T-helper 2 cell treated with Interferon-gamma antibody and Interleukin-4, amounts not matched to agents 5 μg/mL and 100 μg/mL, for 36 hours (primary cell): ENCODE measurements around the gene TGFBR3.

Experiments
- DNase-seq: peaks from one replicate; pipeline ENCODE4 v3.0.0; 2021; ENCODE audit warnings: low spot score
- H3K27ac Mint-ChIP-seq: one replicate; pipeline ENCODE4 v1.8.0; 2021; ENCODE audit warnings: mild to moderate bottlenecking, mixed read lengths
- H3K27me3 Mint-ChIP-seq: one replicate; pipeline ENCODE4 v1.8.0; 2021; ENCODE audit warnings: low read depth, mixed read lengths
- H3K36me3 Mint-ChIP-seq: one replicate; pipeline ENCODE4 v1.8.0; 2021; ENCODE audit warnings: low read depth, mixed read lengths
- H3K4me1 Mint-ChIP-seq: one replicate; pipeline ENCODE4 v1.8.0; 2021; ENCODE audit warnings: low read depth, mixed read lengths
- H3K4me3 Mint-ChIP-seq: one replicate; pipeline ENCODE4 v1.8.0; 2022; ENCODE audit warnings: mild to moderate bottlenecking, moderate library complexity, mixed read lengths
- H3K9me3 Mint-ChIP-seq: one replicate; pipeline ENCODE4 v1.8.0; 2021; ENCODE audit warnings: mixed read lengths

The TGFBR3 gene

DNA sequence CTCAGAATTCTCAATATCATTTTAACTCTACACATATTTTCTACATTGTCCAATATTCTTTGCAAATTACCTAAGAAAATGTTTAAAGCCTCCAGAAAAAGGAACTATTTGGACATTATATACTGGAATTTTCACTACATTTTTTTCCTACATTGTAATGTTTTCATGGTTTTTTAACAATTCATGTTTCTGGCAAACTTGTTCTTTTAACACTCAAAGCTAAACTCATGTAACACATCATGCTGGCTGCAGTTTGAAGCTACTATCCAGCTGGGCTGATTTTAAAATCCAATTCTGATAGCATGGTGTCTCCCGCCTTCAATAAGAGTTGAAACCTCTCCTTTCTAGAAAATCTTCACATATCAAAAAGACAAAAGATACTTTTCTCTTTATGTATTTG lies 52.0 kb downstream of the TGFBR3 start:
- H3K36me3 Mint-ChIP-seq = no peaks in the 10 kb centered on the region
- no peak overlapping the region for H3K4me3 Mint-ChIP-seq
- H3K27ac Mint-ChIP-seq = no peak overlapping the region
- no peak for DNase-seq
- peaks cover 4% of the 10 kb centered on the region for H3K27me3 Mint-ChIP-seq
- H3K4me1 Mint-ChIP-seq = peaks cover 3% of the 10 kb centered on the region
- H3K9me3 Mint-ChIP-seq = no peaks in the 10 kb centered on the region

DNA sequence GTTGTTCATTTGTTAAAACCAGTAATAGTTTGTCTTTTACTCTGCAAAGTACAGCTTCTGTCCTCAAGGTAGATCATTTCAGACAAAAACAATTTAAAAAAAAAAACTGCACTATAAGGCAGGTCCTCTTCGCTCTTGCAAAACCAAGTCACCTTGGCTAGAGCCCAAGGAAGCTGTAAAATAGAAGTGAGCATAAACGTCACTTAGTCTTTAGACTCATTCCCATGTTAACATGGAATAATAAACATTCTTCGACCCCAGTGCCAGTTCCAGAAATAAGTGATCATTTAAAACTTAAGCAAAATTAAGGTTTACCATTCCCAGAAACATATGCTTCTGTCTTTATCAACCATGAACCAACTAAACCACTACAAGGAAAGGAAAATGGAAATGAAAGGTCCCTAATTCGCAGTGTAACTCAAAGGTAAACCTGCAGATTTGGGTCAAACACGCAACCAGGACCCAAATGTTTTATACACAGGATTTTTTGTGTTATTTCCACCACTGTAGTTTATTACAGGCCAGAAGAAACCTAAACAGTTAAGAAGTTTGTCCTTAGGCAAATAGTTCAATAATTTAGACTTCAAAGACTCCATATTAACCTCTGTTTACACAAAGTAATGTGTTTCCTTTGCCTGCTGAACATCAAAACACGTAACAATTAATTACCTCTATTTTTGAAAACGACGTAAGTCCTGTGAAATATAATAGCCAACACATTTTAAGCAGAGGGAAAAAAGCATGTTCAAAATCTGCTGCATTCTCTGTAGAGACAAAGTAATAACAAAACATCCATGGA lies 54.6 kb downstream of the TGFBR3 start:
- no peak for DNase-seq
- H3K27ac Mint-ChIP-seq = no peak overlapping the region
- H3K27me3 Mint-ChIP-seq = no peaks in the 10 kb centered on the region
- H3K9me3 Mint-ChIP-seq = no peaks in the 10 kb centered on the region
- no peaks in the 10 kb centered on the region for H3K36me3 Mint-ChIP-seq
- peaks cover 10% of the 10 kb centered on the region for H3K4me1 Mint-ChIP-seq
- H3K4me3 Mint-ChIP-seq = no peak overlapping the region

DNA sequence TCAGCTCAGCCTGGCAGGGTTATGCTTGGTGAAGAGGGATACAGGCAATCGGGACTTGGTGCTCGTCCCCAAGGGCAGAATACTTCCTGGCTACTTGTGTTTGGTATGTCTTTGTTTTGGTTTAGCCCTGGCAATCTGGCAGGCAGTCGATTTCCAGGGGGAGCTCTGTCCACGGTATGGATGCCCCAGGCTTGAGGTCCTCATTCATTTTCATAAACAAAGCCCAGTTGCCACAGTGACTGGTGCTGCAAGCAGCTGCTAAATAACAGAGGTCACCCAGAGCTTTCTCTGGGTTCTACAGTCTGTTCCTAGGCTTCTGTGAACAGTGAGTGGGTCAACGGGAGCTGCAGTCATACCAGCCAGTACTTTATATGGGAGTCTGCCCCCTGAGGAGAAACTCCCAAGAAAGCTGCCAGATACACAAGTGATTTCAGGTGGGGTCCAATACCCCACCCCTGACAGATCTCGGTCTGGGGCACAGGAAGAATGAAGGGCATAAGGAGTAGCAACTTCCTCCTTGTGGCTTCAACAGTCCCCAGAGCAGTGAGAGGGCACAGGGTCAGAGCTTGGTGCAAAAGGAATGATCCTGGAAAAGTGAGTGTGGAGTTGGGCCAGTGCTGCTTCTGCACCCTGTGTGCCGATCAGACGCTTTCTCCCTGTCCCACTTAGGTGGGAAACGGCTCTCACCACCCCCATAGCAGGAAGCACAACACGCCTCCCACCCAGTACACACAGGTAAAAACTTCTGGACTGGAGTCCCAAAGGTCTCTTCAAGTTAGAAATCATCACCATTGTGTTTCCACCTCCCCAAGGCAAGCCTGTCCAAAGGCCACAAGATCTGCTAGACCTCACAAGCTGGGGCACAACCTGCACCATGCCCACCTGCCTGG lies 55.5 kb downstream of the TGFBR3 start:
- peaks cover 10% of the 10 kb centered on the region for H3K4me1 Mint-ChIP-seq
- no peak for DNase-seq
- H3K9me3 Mint-ChIP-seq = no peaks in the 10 kb centered on the region
- H3K27ac Mint-ChIP-seq = no peak overlapping the region
- no peaks in the 10 kb centered on the region for H3K27me3 Mint-ChIP-seq
- H3K4me3 Mint-ChIP-seq = no peak overlapping the region
- H3K36me3 Mint-ChIP-seq = no peaks in the 10 kb centered on the region

DNA sequence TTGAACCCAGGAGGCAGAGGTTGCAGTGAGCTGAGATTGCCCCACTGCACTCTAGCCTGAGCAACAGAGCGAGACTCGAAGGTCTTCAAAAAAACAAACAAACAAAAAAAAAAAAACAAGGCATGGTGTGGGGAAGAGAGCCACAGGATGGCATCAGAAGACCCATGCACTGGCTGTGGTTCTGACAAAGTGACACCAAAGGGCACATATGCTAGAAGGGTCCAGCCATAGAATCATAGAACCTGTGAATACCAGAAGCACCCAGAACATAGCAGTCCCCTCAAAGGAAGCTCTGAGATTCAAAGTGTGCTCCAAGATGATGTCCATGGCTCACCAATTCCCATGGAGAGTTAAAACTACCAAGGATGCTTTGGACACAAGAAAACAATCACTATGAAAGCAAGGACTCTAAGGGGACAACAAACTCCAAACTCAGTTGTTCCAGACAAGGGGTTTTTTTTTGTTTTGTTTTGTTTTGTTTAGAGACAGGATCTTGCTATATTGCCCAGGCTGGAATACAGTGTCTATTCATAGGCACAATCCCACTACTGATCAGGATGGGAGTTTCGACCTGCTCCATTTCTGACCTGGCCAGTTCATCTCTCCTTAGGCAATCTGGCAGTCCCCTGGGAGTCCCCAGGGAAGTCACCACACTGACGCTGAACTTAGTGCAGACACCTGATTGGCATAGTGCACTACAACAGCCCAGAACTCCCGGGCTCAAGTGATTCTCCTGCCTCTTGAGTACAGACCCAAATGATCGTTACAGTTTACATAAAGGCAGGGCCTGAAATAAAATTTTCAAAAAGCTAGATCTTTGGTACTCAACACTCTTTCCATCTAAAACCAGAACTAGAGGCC lies 56.4 kb downstream of the TGFBR3 start:
- Mint-ChIP-seq H3K4me3 (no peak overlapping the region), H3K27ac (no peak overlapping the region), H3K36me3 (no peaks in the 10 kb centered on the region), H3K27me3 (no peaks in the 10 kb centered on the region), H3K9me3 (no peaks in the 10 kb centered on the region), H3K4me1 (peaks cover 10% of the 10 kb centered on the region)
- DNase-seq = no peak

DNA sequence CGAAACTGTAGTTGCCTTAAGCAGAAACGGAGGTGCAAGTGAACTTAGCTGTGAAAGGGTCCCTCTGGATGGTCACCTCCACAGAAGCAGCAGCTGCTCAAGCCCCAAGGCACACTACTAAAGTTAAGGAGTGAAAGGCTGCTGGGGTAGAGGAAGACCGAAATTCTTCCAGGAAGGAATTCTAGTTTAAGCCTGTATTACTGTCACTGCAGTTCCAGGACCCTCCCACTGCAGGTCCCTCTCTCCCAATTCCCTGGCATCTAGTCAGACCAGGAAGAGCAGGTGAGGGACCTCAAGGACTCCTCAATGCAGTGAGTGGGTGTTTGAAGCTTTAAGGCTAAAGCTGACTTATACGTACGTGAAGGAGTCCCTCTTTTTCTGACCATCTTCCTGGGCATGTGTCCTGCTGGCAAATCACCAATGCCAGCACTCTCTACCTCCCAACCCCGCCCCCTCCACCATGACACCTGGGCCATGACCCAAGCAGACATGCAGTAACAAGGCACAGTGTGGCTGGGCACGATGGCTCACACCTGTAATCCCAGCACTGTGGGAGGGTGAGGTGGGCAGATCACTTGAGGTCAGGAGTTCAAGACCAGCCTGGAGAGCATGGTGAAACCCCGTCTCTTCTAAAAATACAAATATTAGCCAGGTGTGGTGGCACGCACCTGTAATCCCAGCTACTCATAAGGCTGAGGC lies 57.2 kb downstream of the TGFBR3 start:
- no peak for DNase-seq
- Mint-ChIP-seq H3K27me3 (no peaks in the 10 kb centered on the region), H3K9me3 (no peaks in the 10 kb centered on the region), H3K4me1 (peaks cover 10% of the 10 kb centered on the region), H3K36me3 (no peaks in the 10 kb centered on the region), H3K4me3 (no peak overlapping the region), H3K27ac (no peak overlapping the region)

DNA sequence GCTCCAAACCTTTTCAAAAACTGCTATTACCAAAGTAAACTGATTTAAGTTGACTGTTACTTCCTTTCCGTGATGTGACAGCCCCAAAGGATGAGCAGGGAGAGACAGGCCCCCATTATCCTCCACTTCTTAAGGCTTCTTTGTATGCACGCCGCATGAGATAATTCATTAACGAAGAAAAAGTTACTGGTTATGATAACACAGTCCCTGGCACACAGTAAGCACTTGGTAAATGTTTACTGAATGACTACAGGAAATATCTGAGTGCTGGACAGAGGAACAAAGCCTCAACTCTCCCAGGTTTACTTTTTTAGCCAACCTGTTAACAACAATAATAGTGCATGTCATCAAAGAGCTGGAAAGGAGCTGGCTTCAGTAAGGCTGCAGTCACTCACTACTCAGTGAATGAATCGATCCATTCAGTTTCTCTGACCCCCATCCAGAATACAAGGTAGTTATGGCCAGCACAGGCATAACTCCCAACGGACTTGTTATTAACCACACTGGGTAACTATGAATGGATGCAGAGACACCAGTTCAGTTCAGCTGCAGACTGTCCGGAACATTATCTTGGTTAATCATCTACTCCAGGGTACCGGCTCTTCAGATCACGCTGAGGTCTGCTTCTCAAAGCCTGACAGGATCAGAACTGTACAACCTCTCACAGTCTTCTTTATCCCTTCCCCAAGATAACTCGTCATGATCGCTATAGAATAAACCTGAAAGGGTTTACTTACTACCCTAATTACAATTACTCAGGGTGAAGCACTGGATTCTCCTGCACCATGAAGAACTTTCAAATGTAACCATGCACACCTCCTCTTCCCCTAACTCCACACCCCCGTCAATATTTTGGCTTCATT lies 58.3 kb downstream of the TGFBR3 start:
- Mint-ChIP-seq H3K9me3 (no peaks in the 10 kb centered on the region), H3K4me1 (peaks cover 10% of the 10 kb centered on the region)

DNA sequence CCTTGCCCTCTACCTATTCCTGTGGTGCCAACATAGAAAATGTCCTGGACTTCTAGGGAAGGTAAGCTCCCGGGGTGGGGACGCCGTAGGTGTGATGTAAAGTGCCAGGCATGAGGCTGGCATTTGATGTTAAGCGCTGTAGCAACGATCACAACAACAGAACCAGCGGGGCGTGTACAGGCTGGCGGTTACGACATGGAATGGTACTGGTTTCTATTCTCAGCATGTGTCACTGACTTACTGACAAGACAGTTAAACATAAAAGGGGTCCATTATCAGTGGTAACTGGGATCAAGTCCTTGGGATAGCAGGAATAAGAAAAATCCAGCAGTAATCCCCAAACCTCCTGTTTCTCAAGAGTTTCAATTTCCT lies 58.9 kb downstream of the TGFBR3 start:
- Mint-ChIP-seq H3K27ac (no peak overlapping the region), H3K4me3 (no peak overlapping the region), H3K9me3 (no peaks in the 10 kb centered on the region), H3K4me1 (peaks cover 12% of the 10 kb centered on the region), H3K36me3 (no peaks in the 10 kb centered on the region), H3K27me3 (no peaks in the 10 kb centered on the region)
- DNase-seq = no peak

More for the DNA sequence above, 58.3 kb downstream of the TGFBR3 start:
- H3K27me3 Mint-ChIP-seq = no peaks in the 10 kb centered on the region
- H3K27ac Mint-ChIP-seq = no peak overlapping the region
- H3K4me3 Mint-ChIP-seq = no peak overlapping the region
- no peaks in the 10 kb centered on the region for H3K36me3 Mint-ChIP-seq
- no peak for DNase-seq

DNA sequence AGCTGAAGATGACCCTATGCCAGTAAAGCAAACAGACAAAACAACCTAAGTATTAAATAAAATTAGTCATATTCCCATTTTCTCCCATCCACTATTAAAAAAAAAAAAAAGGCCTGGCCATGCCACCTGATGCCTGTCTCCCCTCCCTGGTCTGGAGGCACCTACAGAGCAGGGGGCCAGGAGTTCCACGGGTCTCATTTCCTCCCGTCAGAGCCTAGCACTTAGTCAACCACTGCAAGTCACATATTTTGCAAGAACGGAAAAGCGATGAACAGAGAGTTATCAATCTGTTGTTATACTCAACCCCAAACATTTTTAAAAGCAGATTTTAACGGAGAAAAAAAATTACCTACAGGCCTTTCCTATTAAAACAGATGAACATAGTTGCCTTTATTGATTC lies 59.3 kb downstream of the TGFBR3 start:
- no peak overlapping the region for H3K4me3 Mint-ChIP-seq
- H3K27ac Mint-ChIP-seq = no peak overlapping the region
- no peak for DNase-seq
- H3K36me3 Mint-ChIP-seq = no peaks in the 10 kb centered on the region
- H3K4me1 Mint-ChIP-seq = peaks cover 12% of the 10 kb centered on the region
- no peaks in the 10 kb centered on the region for H3K27me3 Mint-ChIP-seq
- H3K9me3 Mint-ChIP-seq = no peaks in the 10 kb centered on the region

DNA sequence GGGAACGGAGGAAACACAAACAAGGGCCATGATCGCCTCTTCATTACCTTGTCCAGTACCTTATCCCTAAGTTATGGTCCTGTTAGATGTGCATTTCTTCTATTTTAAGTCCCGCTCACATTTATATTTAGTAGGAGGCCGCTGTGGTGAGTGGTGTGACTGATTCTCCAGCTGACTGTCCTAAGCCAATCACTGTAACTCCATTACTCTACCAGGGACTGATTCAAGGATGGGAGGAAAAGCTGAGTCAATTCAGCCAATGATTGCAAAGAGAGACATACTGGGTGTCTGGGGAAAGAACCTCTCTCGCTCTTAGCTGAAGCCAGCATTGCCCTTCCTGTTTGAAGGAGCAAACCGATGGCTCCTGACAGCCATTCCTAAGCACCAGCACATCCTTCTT lies 59.7 kb downstream of the TGFBR3 start:
- H3K9me3 Mint-ChIP-seq = no peaks in the 10 kb centered on the region
- H3K4me1 Mint-ChIP-seq = peaks cover 15% of the 10 kb centered on the region
- H3K27me3 Mint-ChIP-seq = no peaks in the 10 kb centered on the region
- H3K4me3 Mint-ChIP-seq = no peak overlapping the region
- no peak for DNase-seq
- no peak overlapping the region for H3K27ac Mint-ChIP-seq
- H3K36me3 Mint-ChIP-seq = no peaks in the 10 kb centered on the region

DNA sequence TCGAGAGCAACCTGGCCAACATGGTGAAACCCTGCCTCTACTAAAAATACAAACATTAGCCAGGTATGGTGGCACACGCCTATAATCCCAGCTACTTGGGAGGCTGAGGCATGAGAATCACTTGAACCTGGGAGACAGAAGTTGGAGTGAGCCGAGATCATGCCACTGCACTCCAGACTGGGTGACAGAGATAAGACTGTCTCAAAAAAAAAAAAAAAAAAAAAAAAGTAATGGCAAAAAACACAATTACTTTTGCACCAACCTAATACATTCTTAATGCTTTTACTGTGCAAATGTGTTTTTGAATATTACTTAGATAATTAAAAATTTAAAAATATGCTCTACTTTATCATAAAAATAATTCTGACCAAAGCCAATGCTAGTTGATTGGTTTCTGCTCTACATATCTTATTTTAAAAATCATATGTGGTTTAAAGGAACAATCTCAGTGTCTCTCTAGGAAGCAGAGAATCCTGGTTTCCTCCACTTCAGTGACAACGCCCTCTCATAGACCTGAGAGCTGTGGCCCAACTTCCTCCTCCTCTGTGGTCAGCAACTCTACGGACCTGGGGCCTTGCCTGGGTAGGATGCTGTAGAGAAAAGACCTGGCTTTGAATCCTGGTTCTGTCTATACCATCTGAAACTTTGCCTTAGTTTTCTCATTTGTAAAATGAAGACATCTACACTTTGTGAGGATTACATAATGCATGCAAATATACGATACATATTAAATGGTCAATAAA lies 64.7 kb downstream of the TGFBR3 start:
- DNase-seq = no peak
- H3K4me3 Mint-ChIP-seq = no peak overlapping the region
- no peaks in the 10 kb centered on the region for H3K27me3 Mint-ChIP-seq
- no peaks in the 10 kb centered on the region for H3K36me3 Mint-ChIP-seq
- no peak overlapping the region for H3K27ac Mint-ChIP-seq
- H3K9me3 Mint-ChIP-seq = no peaks in the 10 kb centered on the region
- H3K4me1 Mint-ChIP-seq = peaks cover 15% of the 10 kb centered on the region

DNA sequence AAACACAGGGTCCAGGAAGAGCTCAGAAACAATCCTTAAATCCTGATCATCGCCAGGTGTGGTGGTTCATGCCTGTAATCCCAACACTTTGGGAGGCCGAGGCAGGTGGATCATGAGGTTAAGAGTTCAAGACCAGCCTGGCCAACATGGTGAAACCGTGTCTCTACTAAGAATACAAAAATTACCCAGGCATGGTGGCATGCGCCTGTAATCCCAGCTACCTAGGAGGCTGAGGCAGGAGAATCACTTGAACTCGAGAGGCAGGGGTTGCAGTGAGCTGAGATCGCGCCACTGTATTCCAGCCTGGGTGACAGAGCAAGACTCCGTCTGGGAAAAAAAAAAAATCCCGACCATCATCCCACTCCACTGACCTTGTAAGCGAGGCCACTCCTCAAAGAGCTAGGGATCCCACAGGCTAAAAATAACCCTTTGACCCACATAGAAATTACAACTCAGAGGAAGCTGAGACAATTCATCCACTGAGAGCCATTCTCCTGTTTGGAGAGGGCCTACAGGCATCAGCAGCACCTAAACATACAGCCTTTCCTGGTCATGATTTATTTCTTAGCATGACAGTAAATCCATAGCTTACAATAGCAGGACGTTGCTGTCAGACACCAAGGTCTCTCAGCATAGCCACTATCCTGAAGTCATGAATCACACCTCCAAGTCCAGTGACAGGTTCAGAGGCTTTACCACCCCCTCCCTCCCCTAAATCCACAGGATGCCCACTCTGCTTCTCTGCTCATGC lies 66.7 kb downstream of the TGFBR3 start:
- no peaks in the 10 kb centered on the region for H3K9me3 Mint-ChIP-seq
- no peaks in the 10 kb centered on the region for H3K36me3 Mint-ChIP-seq
- no peak overlapping the region for H3K4me3 Mint-ChIP-seq
- DNase-seq = no peak
- peaks cover 19% of the 10 kb centered on the region for H3K4me1 Mint-ChIP-seq
- no peak overlapping the region for H3K27ac Mint-ChIP-seq
- no peaks in the 10 kb centered on the region for H3K27me3 Mint-ChIP-seq

DNA sequence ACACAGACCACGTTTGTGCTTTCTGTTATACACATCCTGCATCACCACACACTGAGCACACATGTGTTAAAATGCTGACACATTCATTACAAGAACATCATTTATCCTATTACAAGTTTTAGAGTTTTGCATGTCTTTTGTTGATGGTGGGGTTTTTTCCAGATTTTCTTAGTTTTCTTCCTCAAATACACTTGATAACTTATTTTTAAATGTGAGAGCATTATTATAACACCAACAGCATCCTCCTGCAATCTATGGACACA lies 67.3 kb downstream of the TGFBR3 start:
- Mint-ChIP-seq H3K36me3 (no peaks in the 10 kb centered on the region), H3K4me1 (peaks cover 20% of the 10 kb centered on the region), H3K27ac (no peak overlapping the region), H3K4me3 (no peak overlapping the region), H3K9me3 (no peaks in the 10 kb centered on the region), H3K27me3 (no peaks in the 10 kb centered on the region)
- no peak for DNase-seq
